ENCODE results near the gene POMT1.

Gene POMT1

GRCh38 chr9:131473198-131473885, 29.4 kb upstream of the POMT1 start:
- peaks cover 31% of the 10 kb centered on the region for H3K36me3 Mint-ChIP-seq (ENCODE audit: low read depth)

GRCh38 chr9:131473891-131474290, 28.8 kb upstream of the POMT1 start:
- Mint-ChIP-seq H3K27ac (no peak overlapping the region), H3K4me3 (no peak overlapping the region), H3K9me3 (no peaks in the 10 kb centered on the region), H3K4me1 (ENCODE audit: low read depth) (peaks cover 5% of the 10 kb centered on the region), H3K36me3 (ENCODE audit: low read depth) (peaks cover 33% of the 10 kb centered on the region), H3K27me3 (ENCODE audit: low read depth) (no peaks in the 10 kb centered on the region)

More at GRCh38 chr9:131473198-131473885, 29.4 kb upstream of the POMT1 start:
- peaks cover 5% of the 10 kb centered on the region for H3K4me1 Mint-ChIP-seq (ENCODE audit: low read depth)
- no peaks in the 10 kb centered on the region for H3K27me3 Mint-ChIP-seq (ENCODE audit: low read depth)
- H3K27ac Mint-ChIP-seq = peak overlapping the region; percentile 33
- H3K4me3 Mint-ChIP-seq = no peak overlapping the region
- H3K9me3 Mint-ChIP-seq = no peaks in the 10 kb centered on the region

- H3K36me3 Mint-ChIP-seq (ENCODE audit: low read depth) = peaks cover 35% of the 10 kb centered on the region
- peaks cover 5% of the 10 kb centered on the region for H3K4me1 Mint-ChIP-seq (ENCODE audit: low read depth)
- no peaks in the 10 kb centered on the region for H3K9me3 Mint-ChIP-seq
- H3K27ac Mint-ChIP-seq = no peak overlapping the region
- no peaks in the 10 kb centered on the region for H3K27me3 Mint-ChIP-seq (ENCODE audit: low read depth)
- H3K4me3 Mint-ChIP-seq = no peak overlapping the region
Observed at GRCh38 chr9:131474711-131475110, 28.0 kb upstream of the POMT1 start.

- H3K27ac Mint-ChIP-seq = no peak overlapping the region
- H3K36me3 Mint-ChIP-seq (ENCODE audit: low read depth) = peaks cover 31% of the 10 kb centered on the region
- no peaks in the 10 kb centered on the region for H3K9me3 Mint-ChIP-seq
- H3K27me3 Mint-ChIP-seq (ENCODE audit: low read depth) = no peaks in the 10 kb centered on the region
- H3K4me1 Mint-ChIP-seq (ENCODE audit: low read depth) = peaks cover 5% of the 10 kb centered on the region
- no peak overlapping the region for H3K4me3 Mint-ChIP-seq
Observed at GRCh38 chr9:131475111-131475955, 27.4 kb upstream of the POMT1 start.

- Mint-ChIP-seq H3K27ac (no peak overlapping the region), H3K36me3 (ENCODE audit: low read depth) (peaks cover 24% of the 10 kb centered on the region), H3K4me1 (ENCODE audit: low read depth) (peaks cover 5% of the 10 kb centered on the region), H3K4me3 (no peak overlapping the region), H3K27me3 (ENCODE audit: low read depth) (no peaks in the 10 kb centered on the region), H3K9me3 (no peaks in the 10 kb centered on the region)
Observed at GRCh38 chr9:131475956-131476776, 26.6 kb upstream of the POMT1 start.

GRCh38 chr9:131476777-131477345, 25.9 kb upstream of the POMT1 start:
- Mint-ChIP-seq H3K4me3 (no peak overlapping the region), H3K9me3 (no peaks in the 10 kb centered on the region), H3K27me3 (ENCODE audit: low read depth) (no peaks in the 10 kb centered on the region), H3K4me1 (ENCODE audit: low read depth) (peaks cover 5% of the 10 kb centered on the region), H3K27ac (no peak overlapping the region), H3K36me3 (ENCODE audit: low read depth) (peaks cover 26% of the 10 kb centered on the region)

GRCh38 chr9:131477367-131477766, 25.4 kb upstream of the POMT1 start:
- Mint-ChIP-seq H3K27ac (no peak overlapping the region), H3K9me3 (no peaks in the 10 kb centered on the region), H3K27me3 (ENCODE audit: low read depth) (no peaks in the 10 kb centered on the region), H3K4me1 (ENCODE audit: low read depth) (peaks cover 5% of the 10 kb centered on the region), H3K4me3 (no peak overlapping the region), H3K36me3 (ENCODE audit: low read depth) (peaks cover 31% of the 10 kb centered on the region)

GRCh38 chr9:131477816-131478419, 24.8 kb upstream of the POMT1 start:
- Mint-ChIP-seq H3K4me3 (no peak overlapping the region), H3K27me3 (ENCODE audit: low read depth) (no peaks in the 10 kb centered on the region), H3K36me3 (ENCODE audit: low read depth) (peaks cover 33% of the 10 kb centered on the region), H3K4me1 (ENCODE audit: low read depth) (peaks cover 4% of the 10 kb centered on the region), H3K27ac (peak overlapping the region; percentile 57), H3K9me3 (no peaks in the 10 kb centered on the region)

- Mint-ChIP-seq H3K27me3 (ENCODE audit: low read depth) (no peaks in the 10 kb centered on the region), H3K36me3 (ENCODE audit: low read depth) (peaks cover 36% of the 10 kb centered on the region), H3K9me3 (no peaks in the 10 kb centered on the region), H3K4me1 (ENCODE audit: low read depth) (peaks cover 4% of the 10 kb centered on the region), H3K27ac (peak overlapping the region; percentile 57), H3K4me3 (no peak overlapping the region)
Observed at GRCh38 chr9:131478421-131478868, 24.3 kb upstream of the POMT1 start.

GRCh38 chr9:131478911-131479310, 23.8 kb upstream of the POMT1 start:
- no peaks in the 10 kb centered on the region for H3K27me3 Mint-ChIP-seq (ENCODE audit: low read depth)
- no peaks in the 10 kb centered on the region for H3K9me3 Mint-ChIP-seq
- no peak overlapping the region for H3K4me3 Mint-ChIP-seq
- H3K4me1 Mint-ChIP-seq (ENCODE audit: low read depth) = peaks cover 4% of the 10 kb centered on the region
- peaks cover 38% of the 10 kb centered on the region for H3K36me3 Mint-ChIP-seq (ENCODE audit: low read depth)
- peak overlapping the region; percentile 57 for H3K27ac Mint-ChIP-seq

- no peak overlapping the region for H3K4me3 Mint-ChIP-seq
- H3K36me3 Mint-ChIP-seq (ENCODE audit: low read depth) = peaks cover 35% of the 10 kb centered on the region
- no peaks in the 10 kb centered on the region for H3K9me3 Mint-ChIP-seq
Observed at GRCh38 chr9:131480258-131480657, 22.5 kb upstream of the POMT1 start.

GRCh38 chr9:131481441-131482342, 21.0 kb upstream of the POMT1 start:
- H3K27me3 Mint-ChIP-seq (ENCODE audit: low read depth) = no peaks in the 10 kb centered on the region
- peaks cover 6% of the 10 kb centered on the region for H3K4me1 Mint-ChIP-seq (ENCODE audit: low read depth)
- peaks cover 41% of the 10 kb centered on the region for H3K36me3 Mint-ChIP-seq (ENCODE audit: low read depth)
- no peak overlapping the region for H3K4me3 Mint-ChIP-seq
- H3K9me3 Mint-ChIP-seq = no peaks in the 10 kb centered on the region
- peak overlapping the region; percentile 21 for H3K27ac Mint-ChIP-seq

More at GRCh38 chr9:131480258-131480657, 22.5 kb upstream of the POMT1 start:
- H3K27me3 Mint-ChIP-seq (ENCODE audit: low read depth) = no peaks in the 10 kb centered on the region
- H3K4me1 Mint-ChIP-seq (ENCODE audit: low read depth) = peaks cover 4% of the 10 kb centered on the region
- H3K27ac Mint-ChIP-seq = no peak overlapping the region

Measured in T-helper 1 cell treated with Interleukin-12 subunit alpha and Interleukin-12 subunit beta and Interleukin-4 antibody, amounts not matched to agents 30 μg/mL and 1 μg/mL, for 36 hours (primary cell).